Osteocyte (in vitro differentiated cells): ENCODE results near the gene NENF. TPM values are rescaled to one million over a fixed set of nuclear protein-coding genes. Genes with fewer than 3 reads are reported as not detected.

ENCODE experiments used
- DNase-seq: peaks from one replicate; pipeline ENCODE4 v3.0.0; 2021; ENCODE audit warnings: mixed read lengths; ENCODE audit not compliant: unreplicated experiment; ENCODE audit errors: extremely low spot score
- H3K27ac Mint-ChIP-seq: one replicate; pipeline ENCODE4 v1.8.0; 2021; ENCODE audit warnings: mild to moderate bottlenecking, mixed read lengths; ENCODE audit not compliant: unreplicated experiment
- H3K27me3 Mint-ChIP-seq: one replicate; pipeline ENCODE4 v1.8.0; 2021; ENCODE audit warnings: mixed read lengths; ENCODE audit not compliant: unreplicated experiment
- H3K36me3 Mint-ChIP-seq: one replicate; pipeline ENCODE4 v1.8.0; 2021; ENCODE audit warnings: mixed read lengths; ENCODE audit not compliant: unreplicated experiment
- H3K4me1 Mint-ChIP-seq: one replicate; pipeline ENCODE4 v1.8.0; 2021; ENCODE audit warnings: mixed read lengths; ENCODE audit not compliant: unreplicated experiment
- H3K4me3 Mint-ChIP-seq: one replicate; pipeline ENCODE4 v1.8.0; 2021; ENCODE audit warnings: mild to moderate bottlenecking, moderate library complexity, mixed read lengths; ENCODE audit not compliant: unreplicated experiment
- H3K9me3 Mint-ChIP-seq: one replicate; pipeline ENCODE4 v1.8.0; 2021; ENCODE audit warnings: mixed read lengths; ENCODE audit not compliant: unreplicated experiment
- total RNA-seq: library from RNA; stranded (reverse); gene quantifications from 2 replicates; pipeline ENCODE4 v1.2.1, GENCODE V29; 2021
- TF ChIP-seq, protein P1 (sequence below): fragments of 200-600 bp; sonication (generic); IDR thresholded peaks from 2 replicates; pipeline ENCODE4 v1.5.0; 2021; ENCODE audit warnings: antibody characterized with exemption, mild to moderate bottlenecking, moderate library complexity

NENF gene
- total RNA-seq, 1 donor from 2014 or later: 55.9 TPM

DNA sequence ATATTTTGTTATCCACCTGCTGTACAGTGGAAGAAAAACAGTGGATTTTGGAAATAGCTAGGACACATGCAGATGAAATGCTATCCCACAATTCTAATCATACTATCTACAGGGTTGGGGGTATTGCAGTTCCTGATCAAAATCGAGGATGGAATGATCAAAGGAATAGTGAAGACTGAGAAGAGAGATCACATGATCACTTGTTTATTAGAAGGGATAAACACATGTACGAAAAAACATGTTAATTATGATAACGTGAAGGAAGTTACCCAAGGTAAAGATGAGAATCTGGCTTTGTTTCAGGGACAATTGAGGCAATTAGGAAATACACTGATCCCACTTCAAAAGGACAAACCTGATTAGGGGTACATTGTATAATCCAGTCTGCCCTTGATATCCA, 8.8 kb upstream of the NENF start:
- Mint-ChIP-seq H3K27me3 (peaks cover 24% of the 10 kb centered on the region), H3K27ac (no peak overlapping the region), H3K9me3 (no peaks in the 10 kb centered on the region), H3K4me3 (no peak overlapping the region), H3K36me3 (no peaks in the 10 kb centered on the region), H3K4me1 (no peaks in the 10 kb centered on the region)
- TF ChIP-seq, protein P1, sequence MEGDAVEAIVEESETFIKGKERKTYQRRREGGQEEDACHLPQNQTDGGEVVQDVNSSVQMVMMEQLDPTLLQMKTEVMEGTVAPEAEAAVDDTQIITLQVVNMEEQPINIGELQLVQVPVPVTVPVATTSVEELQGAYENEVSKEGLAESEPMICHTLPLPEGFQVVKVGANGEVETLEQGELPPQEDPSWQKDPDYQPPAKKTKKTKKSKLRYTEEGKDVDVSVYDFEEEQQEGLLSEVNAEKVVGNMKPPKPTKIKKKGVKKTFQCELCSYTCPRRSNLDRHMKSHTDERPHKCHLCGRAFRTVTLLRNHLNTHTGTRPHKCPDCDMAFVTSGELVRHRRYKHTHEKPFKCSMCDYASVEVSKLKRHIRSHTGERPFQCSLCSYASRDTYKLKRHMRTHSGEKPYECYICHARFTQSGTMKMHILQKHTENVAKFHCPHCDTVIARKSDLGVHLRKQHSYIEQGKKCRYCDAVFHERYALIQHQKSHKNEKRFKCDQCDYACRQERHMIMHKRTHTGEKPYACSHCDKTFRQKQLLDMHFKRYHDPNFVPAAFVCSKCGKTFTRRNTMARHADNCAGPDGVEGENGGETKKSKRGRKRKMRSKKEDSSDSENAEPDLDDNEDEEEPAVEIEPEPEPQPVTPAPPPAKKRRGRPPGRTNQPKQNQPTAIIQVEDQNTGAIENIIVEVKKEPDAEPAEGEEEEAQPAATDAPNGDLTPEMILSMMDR: no peak
- no peak for DNase-seq

DNA sequence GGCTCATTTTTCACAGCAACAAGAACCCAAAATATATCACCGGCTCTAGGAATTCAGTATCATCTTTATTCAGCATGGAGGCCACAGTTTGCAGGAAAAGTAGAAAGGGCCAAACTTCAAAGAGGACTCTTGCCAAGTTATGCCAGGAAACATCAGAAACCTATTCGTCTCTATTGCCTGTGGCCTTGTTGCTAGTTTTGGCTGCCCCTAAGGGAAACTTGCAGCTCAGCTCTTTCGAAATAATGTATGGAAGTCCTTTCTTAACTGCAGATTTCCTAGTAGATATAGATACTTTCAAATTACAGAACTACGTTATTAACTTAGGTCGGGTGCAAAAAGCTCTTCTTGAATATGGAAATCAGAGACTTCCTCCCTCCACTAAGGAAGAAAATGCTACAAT, 4.2 kb upstream of the NENF start:
- no peak overlapping the region for H3K4me3 Mint-ChIP-seq
- H3K27ac Mint-ChIP-seq: no peak overlapping the region
- H3K36me3 Mint-ChIP-seq: no peaks in the 10 kb centered on the region
- peaks cover 5% of the 10 kb centered on the region for H3K4me1 Mint-ChIP-seq
- no peaks in the 10 kb centered on the region for H3K9me3 Mint-ChIP-seq
- TF ChIP-seq, protein P1: no peak
- no peak for DNase-seq
- H3K27me3 Mint-ChIP-seq: peaks cover 16% of the 10 kb centered on the region

DNA sequence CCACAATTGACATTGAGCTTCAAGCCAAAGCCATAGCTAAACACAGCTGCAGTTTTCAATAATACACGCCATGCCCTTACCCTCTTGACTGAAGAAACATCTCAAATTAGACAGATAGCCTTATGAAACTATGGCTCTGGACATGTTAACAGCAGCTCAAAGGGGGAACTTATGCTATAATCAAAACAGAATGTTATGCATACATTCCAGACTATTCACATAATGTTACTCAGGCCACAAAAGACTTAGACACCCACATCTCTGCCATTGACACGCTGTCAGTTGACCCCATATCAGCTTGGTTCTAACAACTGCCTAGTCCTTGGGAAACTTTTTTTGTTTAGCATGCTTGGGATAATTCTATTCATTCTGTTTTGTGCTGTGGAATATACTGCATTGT, 2.3 kb upstream of the NENF start:
- Mint-ChIP-seq H3K4me3 (no peak overlapping the region), H3K27ac (no peak overlapping the region), H3K4me1 (peaks cover 13% of the 10 kb centered on the region), H3K36me3 (no peaks in the 10 kb centered on the region), H3K9me3 (no peaks in the 10 kb centered on the region), H3K27me3 (no peaks in the 10 kb centered on the region)
- no peak for DNase-seq
- TF ChIP-seq, protein P1: no peak

GRCh38 chr1:212430955-212431394, 1.7 kb upstream of the NENF start:
- Mint-ChIP-seq H3K27me3 (no peaks in the 10 kb centered on the region), H3K4me1 (peaks cover 13% of the 10 kb centered on the region), H3K27ac (no peak overlapping the region), H3K9me3 (no peaks in the 10 kb centered on the region), H3K4me3 (no peak overlapping the region), H3K36me3 (no peaks in the 10 kb centered on the region)
- no peak for DNase-seq
- TF ChIP-seq, protein P1: no peak

- no peaks in the 10 kb centered on the region for H3K9me3 Mint-ChIP-seq
- TF ChIP-seq, protein P1: no peak
- H3K36me3 Mint-ChIP-seq: no peaks in the 10 kb centered on the region
- no peak for DNase-seq
- no peak overlapping the region for H3K27ac Mint-ChIP-seq
- peak overlapping the region; percentile 36 for H3K4me3 Mint-ChIP-seq
- H3K4me1 Mint-ChIP-seq: peaks cover 13% of the 10 kb centered on the region
- H3K27me3 Mint-ChIP-seq: no peaks in the 10 kb centered on the region
Measured at GRCh38 chr1:212431644-212432043, 1.1 kb upstream of the NENF start.
